Stomach (tissue), 9 donors: ENCODE data around the gene C3. TPM values are rescaled to one million over a fixed set of nuclear protein-coding genes. Genes with fewer than 3 reads are reported as not detected.

Source experiments
- DNase-seq, 2 donors: peaks; one replicate each; pipeline versions ENCODE4 v3.0.0 to v3.0.0-alpha.2; 2013 to 2019
- H3K27ac ChIP-seq, 5 donors: fragments of 200-600 bp in 4 of 5; sonication (generic) in 4 of 5; one replicate each; pipeline ENCODE4 v1.5.1; 2013 to 2019; ENCODE audit warnings: mild to moderate bottlenecking in 1 of 5, moderate library complexity in 1 of 5
- H3K27me3 ChIP-seq, 3 donors: fragments of 200-600 bp; sonication (generic); one replicate each; pipeline ENCODE4 v1.5.1; 2017 to 2019; ENCODE audit warnings: mixed run types in 1 of 3
- H3K36me3 ChIP-seq, 4 donors: fragments of 200-600 bp; sonication (generic); 1 replicate in 3 of 4; 2 replicates in 1 of 4; pipeline ENCODE4 v1.5.1; 2016 to 2019
- H3K4me1 ChIP-seq, 4 donors: fragments of 200-600 bp; sonication (generic); one replicate each; pipeline ENCODE4 v1.5.1; 2016 to 2019
- H3K4me3 ChIP-seq, 4 donors: fragments of 200-600 bp; sonication (generic) in 3 of 4; one replicate each; pipeline ENCODE4 v1.5.1; 2016 to 2019; ENCODE audit warnings: mild to moderate bottlenecking in 1 of 4
- H3K9me3 ChIP-seq, 4 donors: fragments of 200-600 bp; sonication (generic); one replicate each; pipeline ENCODE4 v1.5.1; 2016 to 2019
- EP300 ChIP-seq: sonication (generic); formaldehyde crosslinking; IDR thresholded peaks from one replicate; pipeline ENCODE4 v1.6.1; 2017; ENCODE audit warnings: antibody characterized with exemption
- POLR2A ChIP-seq, 4 donors: fragments of 450-650 bp; IDR thresholded peaks; one replicate each; pipeline ENCODE4 v1.6.1; 2016; ENCODE audit warnings: antibody characterized with exemption in 4 of 4, control low read depth in 2 of 4, mild to moderate bottlenecking in 1 of 4, moderate library complexity in 1 of 4
- POLR2AphosphoS5 ChIP-seq, 3 donors: sonication (generic); formaldehyde crosslinking; IDR thresholded peaks; one replicate each; pipeline ENCODE4 v1.6.1; 2016; ENCODE audit warnings: antibody characterized with exemption in 3 of 3
- WGBS, 5 donors: extraction: QIAGEN DNeasy Blood & Tissue Kit in 3 of 5; methylation state at CpG; one replicate each; pipeline versions ENCODE4 v1.1.5 to v1.1.7; 2013 to 2018; 5-methylcytosine and 5-hydroxymethylcytosine counted together
- intact Hi-C: fragments of 100-400 bp; cut with DNase I; formaldehyde crosslinking; loops from one replicate; pipeline ENCODE4 v1.15.1; 2023; ENCODE audit warnings: low total_unique reads
- polyA plus RNA-seq, 3 donors: library from polyadenylated mRNA; stranded (reverse); fragments of 200-250 nt; gene quantifications; one replicate each; pipeline ENCODE4 v1.2.3, GENCODE V29; 2013
- total RNA-seq, 5 donors: library from RNA; depleted of rRNA; stranded (reverse); fragments of >200 nt; gene quantifications; one replicate each; pipeline versions ENCODE4 v1.1.0 to v1.2.3, GENCODE V29; 2014 to 2016
- TF ChIP-seq, protein P1 (sequence below), 7 experiments: fragments of 450-650 bp in 4 of 7; fragments of 200-600 bp in 3 of 7; sonication (generic) in 3 of 7; IDR thresholded peaks; one replicate each; pipeline ENCODE4 v1.5.1; 2016 to 2019; ENCODE audit warnings: antibody characterized with exemption in 7 of 7, control low read depth in 2 of 7, mild to moderate bottlenecking in 1 of 7
- donor health status: healthy with polysubstance abuse.
- donor health status: Bipolar disorder and iron deficiency.
- donor health status: healthy.

C3 gene
- total and polyA plus RNA-seq, 8 donors: 22.8 to 1,672 (median 221) TPM

- Histone ChIP-seq H3K4me1 (peaks cover 0 to 6% (median 0%) of the 10 kb centered on the region in 4 donors), H3K27me3 (peaks cover 0 to 61% (median 9%) of the 10 kb centered on the region in 3 donors), H3K9me3 (no peaks in the 10 kb centered on the region), H3K27ac (no peak overlapping the region), H3K4me3 (no peak overlapping the region), H3K36me3 (peaks cover 0 to 11% (median 2%) of the 10 kb centered on the region in 4 donors)
- intact Hi-C loops: no loop called here
- no peak for DNase-seq
- no peak for TF ChIP-seq EP300
- WGBS, 5 donors: 81 to 88% (median 87%) methylated on average over 19 to 44 of the region's 44 CpGs
Measured at GRCh38 chr19:6707011-6707657, 13.3 kb downstream of the C3 start.

DNA sequence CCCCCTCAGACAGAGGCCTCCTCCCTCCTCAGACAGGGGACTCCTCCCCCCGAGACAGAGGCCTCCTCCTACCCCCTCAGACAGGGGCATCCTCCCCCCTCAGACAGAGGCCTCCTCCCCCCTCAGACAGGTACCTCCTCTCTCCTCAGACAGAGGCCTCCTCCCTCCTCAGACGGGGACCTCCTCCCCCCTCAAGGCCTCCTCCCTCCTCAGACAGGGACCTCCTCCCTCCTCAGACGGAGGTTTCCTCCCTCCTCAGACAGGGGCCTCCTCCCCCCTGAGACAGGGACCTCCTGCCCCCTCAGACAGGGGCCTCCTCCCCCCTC lies 13.9 kb downstream of the C3 start:
- Histone ChIP-seq H3K36me3 (peaks cover 0 to 13% (median 2%) of the 10 kb centered on the region in 4 donors), H3K4me3 (no peak overlapping the region), H3K27ac (no peak overlapping the region), H3K9me3 (no peaks in the 10 kb centered on the region), H3K27me3 (peaks cover 0 to 60% (median 9%) of the 10 kb centered on the region in 3 donors), H3K4me1 (peaks cover 0 to 6% (median 0%) of the 10 kb centered on the region in 4 donors)
- intact Hi-C loops: no loop called here
- WGBS, 5 donors: 46 to 78% (median 56%) methylated on average over 2 to 3 of the region's 3 CpGs
- no peak for DNase-seq
- TF ChIP-seq EP300 (no peak), POLR2AphosphoS5 (IDR thresholded peaks at IDR 0.05) (no peak), POLR2A (IDR thresholded peaks at IDR 0.05) (no peak)
- TF ChIP-seq, protein P1, sequence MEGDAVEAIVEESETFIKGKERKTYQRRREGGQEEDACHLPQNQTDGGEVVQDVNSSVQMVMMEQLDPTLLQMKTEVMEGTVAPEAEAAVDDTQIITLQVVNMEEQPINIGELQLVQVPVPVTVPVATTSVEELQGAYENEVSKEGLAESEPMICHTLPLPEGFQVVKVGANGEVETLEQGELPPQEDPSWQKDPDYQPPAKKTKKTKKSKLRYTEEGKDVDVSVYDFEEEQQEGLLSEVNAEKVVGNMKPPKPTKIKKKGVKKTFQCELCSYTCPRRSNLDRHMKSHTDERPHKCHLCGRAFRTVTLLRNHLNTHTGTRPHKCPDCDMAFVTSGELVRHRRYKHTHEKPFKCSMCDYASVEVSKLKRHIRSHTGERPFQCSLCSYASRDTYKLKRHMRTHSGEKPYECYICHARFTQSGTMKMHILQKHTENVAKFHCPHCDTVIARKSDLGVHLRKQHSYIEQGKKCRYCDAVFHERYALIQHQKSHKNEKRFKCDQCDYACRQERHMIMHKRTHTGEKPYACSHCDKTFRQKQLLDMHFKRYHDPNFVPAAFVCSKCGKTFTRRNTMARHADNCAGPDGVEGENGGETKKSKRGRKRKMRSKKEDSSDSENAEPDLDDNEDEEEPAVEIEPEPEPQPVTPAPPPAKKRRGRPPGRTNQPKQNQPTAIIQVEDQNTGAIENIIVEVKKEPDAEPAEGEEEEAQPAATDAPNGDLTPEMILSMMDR (IDR thresholded peaks at IDR 0.05): no peak

- WGBS, 5 donors: 80 to 88% (median 82%) methylated on average over 11 of the region's 11 CpGs
- no peak for DNase-seq
Measured at GRCh38 chr19:6705931-6706632, 14.4 kb downstream of the C3 start.

DNA sequence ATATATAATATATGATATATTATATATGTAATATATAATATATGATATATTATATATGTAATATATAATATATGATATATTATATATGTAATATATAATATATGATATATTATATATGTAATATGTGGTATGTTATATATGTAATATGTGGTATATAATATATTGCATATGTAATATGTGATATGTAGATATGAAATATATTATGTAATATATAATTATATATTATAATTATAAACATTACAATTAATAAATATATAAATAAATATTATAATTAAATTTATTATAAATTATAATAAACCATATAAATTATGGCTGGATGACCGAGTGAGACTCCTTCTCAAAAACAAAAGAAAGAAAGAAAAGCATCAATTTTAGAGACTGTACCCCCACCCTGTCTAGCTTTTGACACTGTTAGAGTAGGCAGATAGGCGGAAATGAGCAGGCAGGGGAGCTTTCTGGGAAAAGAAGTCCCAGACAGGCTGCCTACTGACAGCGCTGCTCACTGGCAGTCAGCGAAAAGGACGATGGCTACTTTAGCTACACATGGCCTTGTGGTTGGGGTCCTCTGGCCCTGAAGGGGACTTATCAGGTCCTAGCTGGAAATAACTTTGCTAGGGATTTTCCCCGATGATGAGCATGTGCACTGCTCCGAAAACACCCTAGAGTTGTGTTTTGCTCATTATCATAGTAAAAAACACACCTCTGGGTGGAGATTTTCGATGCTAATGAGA lies 19.7 kb downstream of the C3 start:
- no peak for DNase-seq
- no peak overlapping the region for H3K27ac ChIP-seq
- H3K4me1 ChIP-seq: no peaks in the 10 kb centered on the region
- no peaks in the 10 kb centered on the region for H3K9me3 ChIP-seq
- H3K27me3 ChIP-seq: peaks cover 0 to 9% (median 0%) of the 10 kb centered on the region in 3 donors
- intact Hi-C loops: no loop called here
- 85 to 93% (median 92%) methylated on average over 8 of the region's 8 CpGs for WGBS, 5 donors
- no peak overlapping the region for H3K4me3 ChIP-seq
- no peak for TF ChIP-seq POLR2AphosphoS5 (IDR thresholded peaks at IDR 0.05)
- no peak for TF ChIP-seq EP300
- TF ChIP-seq, protein P1 (IDR thresholded peaks at IDR 0.05): no peak
- TF ChIP-seq POLR2A (IDR thresholded peaks at IDR 0.05): no peak
- H3K36me3 ChIP-seq: peaks cover 0 to 10% (median 0%) of the 10 kb centered on the region in 4 donors

More at GRCh38 chr19:6705931-6706632, 14.4 kb downstream of the C3 start:
- Histone ChIP-seq H3K4me3 (no peak overlapping the region), H3K4me1 (peaks cover 0 to 6% (median 0%) of the 10 kb centered on the region in 4 donors), H3K36me3 (peaks cover 0 to 13% (median 2%) of the 10 kb centered on the region in 4 donors), H3K27me3 (peaks cover 0 to 55% (median 9%) of the 10 kb centered on the region in 3 donors), H3K9me3 (no peaks in the 10 kb centered on the region), H3K27ac (no peak overlapping the region)
- intact Hi-C loops: no loop called here
- TF ChIP-seq, protein P1 (IDR thresholded peaks at IDR 0.05): no peak
- TF ChIP-seq POLR2A (IDR thresholded peaks at IDR 0.05) (no peak), POLR2AphosphoS5 (IDR thresholded peaks at IDR 0.05) (no peak), EP300 (no peak)
